OCI-LY1 (cell line): ENCODE results near the gene CDADC1.

Experiments
- H2AFZ ChIP-seq: fragments of 200-600 bp; sonication (generic), shearing (Covaris generic); 2 replicates; pipeline ENCODE4 v1.6.0; 2014; ENCODE audit warnings: antibody characterized with exemption, mild to moderate bottlenecking, low read length
- H3F3A ChIP-seq: fragments of 200-600 bp; sonication (generic), shearing (Covaris generic); 2 replicates; pipeline ENCODE4 v1.6.0; 2014; ENCODE audit warnings: mild to moderate bottlenecking, antibody characterized with exemption, low read length, moderate library complexity; ENCODE audit not compliant: insufficient read depth
- H3K27ac ChIP-seq: fragments of 200-600 bp; sonication (generic); 2 replicates; pipeline ENCODE4 v1.5.1; 2014; ENCODE audit warnings: low read length, mixed run types, mild to moderate bottlenecking, low read depth; ENCODE audit not compliant: poor library complexity, severe bottlenecking
- H3K27me3 ChIP-seq: fragments of 200-600 bp; sonication (generic); 2 replicates; pipeline ENCODE4 v1.6.0; 2014; ENCODE audit warnings: antibody characterized with exemption, mild to moderate bottlenecking, low read length, moderate library complexity; ENCODE audit not compliant: insufficient read depth
- H3K36me3 ChIP-seq: fragments of 200-600 bp; sonication (generic); 2 replicates; pipeline ENCODE4 v1.6.1; 2014; ENCODE audit warnings: mild to moderate bottlenecking, antibody characterized with exemption, low read length, moderate library complexity, mixed read lengths; ENCODE audit not compliant: insufficient read depth
- H3K4me1 ChIP-seq: fragments of 200-600 bp; sonication (generic); 2 replicates; pipeline ENCODE4 v1.5.1; 2014; ENCODE audit warnings: mild to moderate bottlenecking, low read length, moderate library complexity; ENCODE audit not compliant: insufficient read depth, severe bottlenecking
- H3K4me2 ChIP-seq: fragments of 200-600 bp; sonication (generic), shearing (Covaris generic); 2 replicates; pipeline ENCODE4 v1.6.1; 2014; ENCODE audit warnings: low read length
- H3K4me3 ChIP-seq: fragments of 200-600 bp; sonication (generic); 2 replicates; pipeline ENCODE4 v1.5.1; 2014; ENCODE audit warnings: low read length, low read depth, mild to moderate bottlenecking, mixed read lengths; ENCODE audit not compliant: poor library complexity, severe bottlenecking
- H3K79me2 ChIP-seq: fragments of 200-600 bp; shearing (Covaris generic); 2 replicates; pipeline ENCODE4 v1.6.1; 2016; ENCODE audit warnings: mixed run types, low read length, mixed read lengths; ENCODE audit not compliant: insufficient read depth
- H3K9ac ChIP-seq: fragments of 200-600 bp; sonication (generic), shearing (Covaris generic); 2 replicates; pipeline ENCODE4 v1.6.1; 2014; ENCODE audit warnings: mild to moderate bottlenecking, low read length, mixed read lengths
- H3K9me2 ChIP-seq: fragments of 200-600 bp; sonication (generic), shearing (Covaris generic); 2 replicates; pipeline ENCODE4 v1.6.1; 2014; ENCODE audit warnings: low read depth, mild to moderate bottlenecking, low read length, mixed read lengths
- H3K9me3 ChIP-seq: fragments of 200-600 bp; shearing (Covaris generic); 2 replicates; pipeline ENCODE4 v1.6.1; 2014; ENCODE audit warnings: low read length, mixed read lengths
- H4K20me1 ChIP-seq: fragments of 200-600 bp; sonication (generic), shearing (Covaris generic); 2 replicates; pipeline ENCODE4 v1.6.0; 2016; ENCODE audit warnings: mild to moderate bottlenecking, low read length; ENCODE audit not compliant: insufficient read depth
- CTCF ChIP-seq: fragments of 200-600 bp; sonication (generic), shearing (Covaris generic); IDR thresholded peaks from 2 replicates; pipeline ENCODE4 v1.5.1; 2017; ENCODE audit warnings: mild to moderate bottlenecking, antibody characterized with exemption, low read length, moderate library complexity, mixed read lengths
- EZH2 ChIP-seq: fragments of 200-600 bp; sonication (generic), shearing (Covaris generic); IDR thresholded peaks from 2 replicates; pipeline ENCODE4 v1.8.0; 2017; ENCODE audit warnings: borderline replicate concordance, mixed run types, mild to moderate bottlenecking, antibody characterized with exemption, low read length, moderate library complexity, mixed read lengths

Gene CDADC1

GRCh38 chr13:49302222-49302621 lies 54.5 kb downstream of the CDADC1 start:
- Histone ChIP-seq H2AFZ (no peak overlapping the region), H3K36me3 (peaks cover 7% of the 10 kb centered on the region; the same call in 1 of the 2 replicates), H3K9me3 (no peaks in the 10 kb centered on the region), H3F3A (no peaks in the 10 kb centered on the region), H3K9ac (no peak overlapping the region), H3K4me2 (no peak overlapping the region), H3K4me1 (peaks cover 63% of the 10 kb centered on the region), H3K4me3 (no peak overlapping the region), H3K27ac (peak overlapping the region; percentile 24), H3K9me2 (no peaks in the 10 kb centered on the region), H4K20me1 (no peaks in the 10 kb centered on the region), H3K79me2 (no peaks in the 10 kb centered on the region), H3K27me3 (no peaks in the 10 kb centered on the region)
- TF ChIP-seq CTCF (no peak; the same call in 1 of the 2 replicates), EZH2 (no peak)

GRCh38 chr13:49302817-49303216 lies 55.1 kb downstream of the CDADC1 start:
- Histone ChIP-seq H2AFZ (no peak overlapping the region), H3F3A (no peaks in the 10 kb centered on the region), H3K4me1 (peaks cover 63% of the 10 kb centered on the region), H3K27ac (peak overlapping the region; percentile 24), H3K36me3 (peaks cover 10% of the 10 kb centered on the region; the same call in 1 of the 2 replicates), H4K20me1 (no peaks in the 10 kb centered on the region), H3K27me3 (no peaks in the 10 kb centered on the region), H3K9ac (no peak overlapping the region), H3K9me2 (no peaks in the 10 kb centered on the region), H3K79me2 (no peaks in the 10 kb centered on the region), H3K9me3 (no peaks in the 10 kb centered on the region), H3K4me3 (no peak overlapping the region), H3K4me2 (no peak overlapping the region)
- TF ChIP-seq CTCF (no peak), EZH2 (no peak)

GRCh38 chr13:49303533-49304252 lies 56.0 kb downstream of the CDADC1 start:
- no peaks in the 10 kb centered on the region for H3F3A ChIP-seq
- no peak overlapping the region for H2AFZ ChIP-seq
- H3K79me2 ChIP-seq: no peaks in the 10 kb centered on the region
- no peak overlapping the region for H3K4me3 ChIP-seq
- H4K20me1 ChIP-seq: no peaks in the 10 kb centered on the region
- peaks cover 63% of the 10 kb centered on the region for H3K4me1 ChIP-seq
- no peak overlapping the region for H3K4me2 ChIP-seq
- H3K9me3 ChIP-seq: no peaks in the 10 kb centered on the region
- no peaks in the 10 kb centered on the region for H3K27me3 ChIP-seq
- H3K9ac ChIP-seq: no peak overlapping the region
- no peak for TF ChIP-seq EZH2
- TF ChIP-seq CTCF: no peak
- no peaks in the 10 kb centered on the region for H3K9me2 ChIP-seq
- H3K36me3 ChIP-seq: peaks cover 10% of the 10 kb centered on the region; the same call in 1 of the 2 replicates
- peak overlapping the region; percentile 24 for H3K27ac ChIP-seq
